SK-N-SH (cell line): ENCODE results near the gene GDPD5.

Experiments
- CTCF ChIP-seq: fragments of 200-600 bp; sonication (generic); IDR thresholded peaks from 2 replicates; pipeline ENCODE4 v1.6.1; 2017; ENCODE audit warnings: antibody characterized with exemption, mild to moderate bottlenecking, moderate library complexity
- PBX3 ChIP-seq: IDR thresholded peaks from 2 replicates; pipeline ENCODE4; 2012
- RAD21 ChIP-seq: IDR thresholded peaks from 2 replicates; pipeline ENCODE4 v1.6.1; 2012; ENCODE audit warnings: mild to moderate bottlenecking, low read length
- USF1 ChIP-seq: IDR thresholded peaks from 2 replicates; pipeline ENCODE4 v1.4.0; 2012; ENCODE audit warnings: low read depth, borderline replicate concordance
- YY1 ChIP-seq: IDR thresholded peaks from 2 replicates; pipeline ENCODE4 v1.4.0; 2012; ENCODE audit warnings: low read depth, mild to moderate bottlenecking

GRCh38 chr11:75389276-75389605 lies 136.5 kb downstream of the GDPD5 start:
- TF ChIP-seq RAD21, result no peak
- TF ChIP-seq CTCF, result no peak
- TF ChIP-seq PBX3, result no peak
- no peak for TF ChIP-seq USF1
- TF ChIP-seq YY1, result no peak
